ENCODE data around the gene ZNF594.

GRCh38 chr17:5194346-5194745, 2.7 kb upstream of the ZNF594 start:
- TF ChIP-seq POLR2A (IDR thresholded peaks at IDR 0.05) (no peak), CTCF (IDR thresholded peaks at IDR 0.05) (no peak)
